ENCODE results near the gene GNAO1. TPM values are rescaled to one million over a fixed set of nuclear protein-coding genes. Genes with fewer than 3 reads are reported as not detected.

The GNAO1 gene
- total RNA-seq, 1 donor = under 0.01 TPM

DNA sequence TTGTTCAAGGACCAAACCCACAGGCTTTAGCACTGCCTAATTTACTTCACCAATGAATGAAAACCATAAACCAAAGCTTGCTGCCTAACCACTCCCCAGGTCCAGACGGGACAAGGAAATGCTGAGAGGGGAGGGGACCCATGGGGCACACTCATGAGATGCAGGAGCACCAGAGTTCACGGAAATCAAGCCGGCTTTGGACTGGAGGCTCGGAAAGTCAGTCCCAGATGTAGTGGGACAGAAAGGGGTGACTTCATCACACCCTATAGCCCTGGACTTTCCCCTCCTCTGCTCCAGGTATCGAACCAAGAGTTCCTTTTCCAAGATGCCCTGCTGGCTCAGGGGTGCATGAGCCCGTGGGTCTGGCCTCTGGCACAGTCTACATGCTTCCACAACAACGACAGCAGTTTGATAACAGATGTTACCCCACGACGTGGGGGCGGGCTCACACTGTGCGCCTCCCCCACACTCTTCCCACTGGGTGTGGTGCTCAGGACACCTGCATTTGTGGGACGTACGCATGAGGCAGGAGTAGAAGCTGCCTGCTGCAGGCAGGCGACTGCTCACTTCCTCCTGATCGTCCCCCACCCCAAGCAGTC, 170.9 kb downstream of the GNAO1 start:
- no peak for DNase-seq (ENCODE audit: low read depth)
- H3K4me3 ChIP-seq (ENCODE audit: low read depth, low read length) = no peak overlapping the region
- TF ChIP-seq, protein P1, sequence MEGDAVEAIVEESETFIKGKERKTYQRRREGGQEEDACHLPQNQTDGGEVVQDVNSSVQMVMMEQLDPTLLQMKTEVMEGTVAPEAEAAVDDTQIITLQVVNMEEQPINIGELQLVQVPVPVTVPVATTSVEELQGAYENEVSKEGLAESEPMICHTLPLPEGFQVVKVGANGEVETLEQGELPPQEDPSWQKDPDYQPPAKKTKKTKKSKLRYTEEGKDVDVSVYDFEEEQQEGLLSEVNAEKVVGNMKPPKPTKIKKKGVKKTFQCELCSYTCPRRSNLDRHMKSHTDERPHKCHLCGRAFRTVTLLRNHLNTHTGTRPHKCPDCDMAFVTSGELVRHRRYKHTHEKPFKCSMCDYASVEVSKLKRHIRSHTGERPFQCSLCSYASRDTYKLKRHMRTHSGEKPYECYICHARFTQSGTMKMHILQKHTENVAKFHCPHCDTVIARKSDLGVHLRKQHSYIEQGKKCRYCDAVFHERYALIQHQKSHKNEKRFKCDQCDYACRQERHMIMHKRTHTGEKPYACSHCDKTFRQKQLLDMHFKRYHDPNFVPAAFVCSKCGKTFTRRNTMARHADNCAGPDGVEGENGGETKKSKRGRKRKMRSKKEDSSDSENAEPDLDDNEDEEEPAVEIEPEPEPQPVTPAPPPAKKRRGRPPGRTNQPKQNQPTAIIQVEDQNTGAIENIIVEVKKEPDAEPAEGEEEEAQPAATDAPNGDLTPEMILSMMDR (IDR thresholded peaks at IDR 0.05; ENCODE audit: insufficient read depth, low read depth, low read length) = no peak

DNA sequence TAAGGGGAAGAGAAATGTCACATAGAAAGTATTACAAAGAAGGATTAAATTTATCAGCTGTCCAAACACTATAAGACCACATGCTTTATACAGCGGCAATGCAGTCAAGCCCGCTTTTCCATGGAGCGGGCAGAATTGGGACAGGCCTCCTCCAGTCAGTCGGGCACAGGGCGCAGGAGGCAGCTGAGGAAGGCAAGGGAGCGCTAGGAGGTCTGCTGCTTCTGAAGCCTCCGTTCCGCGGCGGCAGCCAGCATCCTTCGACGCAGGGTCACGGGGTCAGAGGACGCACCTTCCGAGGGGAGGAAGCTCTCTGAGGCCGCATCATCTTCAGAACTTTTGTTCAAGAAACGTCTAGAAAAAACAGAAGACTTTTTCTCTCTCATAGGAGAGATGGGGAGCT, 171.4 kb downstream of the GNAO1 start:
- no peak for DNase-seq (ENCODE audit: low read depth)
- H3K4me3 ChIP-seq (ENCODE audit: low read depth, low read length) = no peak overlapping the region
- TF ChIP-seq, protein P1 (IDR thresholded peaks at IDR 0.05; ENCODE audit: insufficient read depth, low read depth, low read length) = no peak

DNA sequence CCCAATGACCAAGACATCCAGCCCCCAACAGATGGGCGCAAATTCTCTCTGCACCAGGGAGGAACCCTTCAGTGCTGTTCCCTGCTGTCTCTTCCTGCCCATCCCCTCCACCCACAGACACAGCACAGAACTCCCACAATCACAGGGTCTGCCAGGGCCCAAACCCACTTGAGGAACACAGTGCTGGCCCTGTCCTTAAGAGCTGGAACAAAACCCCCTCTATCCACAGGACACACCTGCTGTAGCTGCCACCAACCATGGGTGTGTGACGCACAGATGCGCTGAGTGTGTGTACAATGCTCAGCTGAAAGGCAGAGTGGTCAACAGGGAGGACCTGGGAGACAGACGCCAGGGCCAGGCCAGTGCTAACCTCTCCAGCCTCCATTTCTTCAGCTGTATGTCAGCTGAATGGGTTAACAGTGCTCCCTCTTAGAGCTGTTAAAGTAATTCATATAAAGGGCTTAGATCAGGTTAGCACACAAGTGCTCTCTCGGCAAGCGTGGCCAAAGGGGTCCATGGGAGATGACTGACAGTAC, 172.0 kb downstream of the GNAO1 start:
- TF ChIP-seq, protein P1 (IDR thresholded peaks at IDR 0.05; ENCODE audit: insufficient read depth, low read depth, low read length) = no peak
- DNase-seq (ENCODE audit: low read depth) = no peak
- no peak overlapping the region for H3K4me3 ChIP-seq (ENCODE audit: low read depth, low read length)

GRCh38 chr16:56363781-56364565, 172.7 kb downstream of the GNAO1 start:
- no peak for DNase-seq (ENCODE audit: low read depth)
- no peak overlapping the region for H3K4me3 ChIP-seq (ENCODE audit: low read depth, low read length)
- TF ChIP-seq, protein P1 (IDR thresholded peaks at IDR 0.05; ENCODE audit: insufficient read depth, low read depth, low read length) = no peak

DNA sequence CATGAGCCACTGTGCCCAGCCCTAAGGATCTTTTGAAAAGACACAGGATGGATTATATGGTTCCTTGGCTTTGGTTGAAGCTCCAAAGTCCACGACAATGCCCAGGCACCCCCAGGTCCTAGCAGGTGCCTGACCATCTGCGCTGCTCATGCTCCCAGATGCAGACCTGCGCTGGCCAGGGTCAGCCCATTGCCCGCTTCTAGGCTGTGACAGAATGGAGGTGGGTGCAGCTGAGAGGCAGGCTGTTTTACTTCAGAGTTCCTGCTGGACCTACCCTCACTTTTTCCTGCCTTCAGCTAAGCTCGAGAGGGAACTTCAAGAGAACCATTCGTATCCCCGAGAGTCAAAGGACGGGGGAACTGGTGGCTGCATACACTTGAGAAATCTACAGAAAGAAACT, 173.6 kb downstream of the GNAO1 start:
- TF ChIP-seq, protein P1 (IDR thresholded peaks at IDR 0.05; ENCODE audit: insufficient read depth, low read depth, low read length) = no peak
- DNase-seq (ENCODE audit: low read depth) = no peak
- no peak overlapping the region for H3K4me3 ChIP-seq (ENCODE audit: low read depth, low read length)

- DNase-seq (ENCODE audit: low read depth) = no peak
- no peak overlapping the region for H3K4me3 ChIP-seq (ENCODE audit: low read depth, low read length)
- TF ChIP-seq, protein P1 (IDR thresholded peaks at IDR 0.05; ENCODE audit: insufficient read depth, low read depth, low read length) = no peak
Observed at GRCh38 chr16:56365552-56365951, 174.3 kb downstream of the GNAO1 start.

Data from fibroblast of villous mesenchyme (primary cell).